Endothelial cell of umbilical vein (primary cell): ENCODE results near the gene PCID2. TPM values are rescaled to one million over a fixed set of nuclear protein-coding genes. Genes with fewer than 3 reads are reported as not detected.

Experiments
- BruUV-seq: library from RNA; stranded (reverse); fragments of 400-500 nt; replicated peaks from 2 replicates; lab custom pipeline; 2021; lab: Mats Ljungman, UMichigan
- CTCF ChIA-PET: fragments of 300-600, 350-600 bp; sonication (Branson Sonifier 250); formaldehyde crosslinking; loops from one replicate; lab custom pipeline; 2021; ENCODE audit warnings: antibody characterized with exemption, inconsistent platforms; lab: Charles Lee
- POLR2A ChIA-PET: fragments of 300-600, 350-600 bp; sonication (Branson Sonifier 250); formaldehyde crosslinking; loops from one replicate; lab custom pipeline; 2021; ENCODE audit warnings: antibody characterized with exemption, inconsistent platforms; lab: Charles Lee
- DNase-seq: peaks from one replicate; pipeline ENCODE4 v3.0.0-alpha.2; 2011; ENCODE audit warnings: low read depth, low spot score
- FAIRE-seq: peaks from 2 replicates; lab custom pipeline; 2011; peaks lifted over from hg19 to GRCh38; lab: Jason Lieb, UNC
- H2AFZ ChIP-seq: 2 replicates; pipeline ENCODE4 v1.6.0; 2012; ENCODE audit warnings: low read depth, low read length, control low read depth, inconsistent platforms
- H3K27ac ChIP-seq: 2 replicates; pipeline ENCODE4 v1.5.1; 2011; ENCODE audit warnings: low read depth, mild to moderate bottlenecking, control low read depth, low read length, moderate library complexity; ENCODE audit not compliant: insufficient read depth
- H3K27me3 ChIP-seq, 2 experiments: 2 replicates each; pipeline versions ENCODE4 v1.6.0 to v1.6.1; 2011; ENCODE audit warnings: low read length in 2 of 2, mixed read lengths in 1 of 2; ENCODE audit not compliant: control insufficient read depth in 2 of 2, insufficient read depth in 2 of 2
- H3K36me3 ChIP-seq, 2 experiments: 2 replicates in 1 of 2; 3 replicates in 1 of 2; pipeline ENCODE4 v1.5.1; 2011; ENCODE audit warnings: low read length in 2 of 2, mild to moderate bottlenecking in 1 of 2, moderate library complexity in 1 of 2; ENCODE audit not compliant: control insufficient read depth in 2 of 2, insufficient read depth in 2 of 2; ENCODE audit errors: extremely low read depth in 1 of 2
- H3K4me1 ChIP-seq: 3 replicates; pipeline ENCODE4 v1.5.1; 2011; ENCODE audit warnings: mild to moderate bottlenecking, low read length; ENCODE audit not compliant: control insufficient read depth, insufficient read depth; ENCODE audit errors: extremely low read depth
- H3K4me2 ChIP-seq: 2 replicates; pipeline ENCODE4 v1.6.1; 2011; ENCODE audit warnings: low read length, control low read depth, mixed read lengths; ENCODE audit not compliant: insufficient read depth
- H3K4me3 ChIP-seq, 3 experiments: fragments of 200-600 bp in 1 of 3; sonication (generic), shearing (Covaris generic) in 1 of 3; replicated peaks in 1 of 3; 2 replicates each; pipeline ENCODE4 v1.5.1; 2011 to 2016; ENCODE audit warnings: control low read depth in 3 of 3, low read length in 3 of 3, mild to moderate bottlenecking in 2 of 3, inconsistent platforms in 1 of 3, low read depth in 1 of 3, moderate library complexity in 1 of 3; ENCODE audit not compliant: insufficient read depth in 1 of 3
- H3K79me2 ChIP-seq: 2 replicates; pipeline ENCODE4 v1.6.0; 2012; ENCODE audit warnings: low read length, inconsistent platforms; ENCODE audit not compliant: control insufficient read depth, insufficient read depth
- H3K9ac ChIP-seq: replicated peaks from 2 replicates; pipeline ENCODE3; 2011; ENCODE audit warnings: low read length, control low read depth; ENCODE audit not compliant: insufficient read depth; ENCODE audit errors: extremely low read depth
- H3K9me1 ChIP-seq: replicated peaks from 3 replicates; pipeline ENCODE4 v1.6.0; 2011; ENCODE audit warnings: mild to moderate bottlenecking, low read length; ENCODE audit not compliant: control insufficient read depth, insufficient read depth; ENCODE audit errors: extremely low read depth
- H3K9me3 ChIP-seq: replicated peaks from 2 replicates; pipeline ENCODE4 v1.5.1; 2012; ENCODE audit warnings: low read length, inconsistent platforms; ENCODE audit not compliant: control insufficient read depth, insufficient read depth
- H4K20me1 ChIP-seq: replicated peaks from 2 replicates; pipeline ENCODE3; 2011; ENCODE audit warnings: mild to moderate bottlenecking, low read length; ENCODE audit not compliant: control insufficient read depth, insufficient read depth; ENCODE audit errors: extremely low read depth
- CTCF ChIP-seq, 2 donors: IDR thresholded peaks; 1 replicate in 1 of 2; 2 replicates in 1 of 2; pipeline ENCODE4 v1.5.1; 2011; ENCODE audit warnings: low read length in 2 of 2, mild to moderate bottlenecking in 2 of 2, moderate library complexity in 2 of 2, control low read depth in 1 of 2, inconsistent platforms in 1 of 2, low read depth in 1 of 2; ENCODE audit not compliant: insufficient read depth in 1 of 2; ENCODE audit errors: extremely low read depth in 1 of 2
- GATA2 ChIP-seq: IDR thresholded peaks from 2 replicates; pipeline ENCODE4 v1.7.0; 2011; ENCODE audit warnings: low read depth, mild to moderate bottlenecking, moderate library complexity, mixed read lengths, low read length; ENCODE audit not compliant: insufficient read length, insufficient read depth
- JUN ChIP-seq: IDR thresholded peaks from 2 replicates; pipeline ENCODE4 v1.6.1; 2011; ENCODE audit warnings: borderline replicate concordance, low read depth; ENCODE audit not compliant: insufficient read length, insufficient read depth
- MAX ChIP-seq: IDR thresholded peaks from 2 replicates; pipeline ENCODE4 v1.6.1; 2011; ENCODE audit not compliant: insufficient read depth, insufficient read length
- POLR2A ChIP-seq: IDR thresholded peaks from 2 replicates; pipeline ENCODE4 v1.6.1; 2012; ENCODE audit warnings: low read depth, mild to moderate bottlenecking, control low read depth, low read length
- POLR2AphosphoS5 ChIP-seq: IDR thresholded peaks from 2 replicates; pipeline ENCODE4 v1.6.1; 2012; ENCODE audit warnings: low read depth, mild to moderate bottlenecking, control low read depth, low read length, moderate library complexity; ENCODE audit not compliant: insufficient read depth
- dilution Hi-C: fragments of 300-500 bp; cut with MboI; formaldehyde crosslinking; loops from one replicate; pipeline ENCODE4 v1.15.0; 2019; ENCODE audit warnings: low sequenced_read_pairs; ENCODE audit not compliant: extremely low pct_ligation_motif_present
- intact Hi-C: fragments of 100-400 bp; cut with micrococcal nuclease; formaldehyde crosslinking; loops from one replicate; pipeline ENCODE4 v1.10.0; 2022
- polyA plus RNA-seq, 4 experiments: library from polyadenylated mRNA; depleted of rRNA in 3 of 4; stranded (reverse) in 3 of 4; unstranded in 1 of 4; fragments of >200 nt; gene quantifications; 2 replicates each; pipeline versions ENCODE4 v1.2.1 to v1.2.3, GENCODE V29; 2011 to 2012; ENCODE audit warnings: missing spikeins in 1 of 4
- total RNA-seq: library from RNA; stranded (reverse); gene quantifications from 2 replicates; pipeline ENCODE4 v1.2.3, GENCODE V29; 2021

The PCID2 gene
- total and polyA plus RNA-seq, 2 donors (not counting 3 experiments of a cell fraction or from before 2014, with no cell fraction given), result 52.1 to 55.6 TPM

GRCh38 chr13:113239357-113239756, 30.9 kb upstream of the PCID2 start:
- FAIRE-seq (no peak), DNase-seq (no peak)
- ChIA-PET CTCF (interaction anchor here (1.1 kb wide), 1 partner anchor 11 kb away, joined by 5 read pairs; no protein-coding TSS in a partner anchor), POLR2A (no interaction called here)
- H3K9ac ChIP-seq, result no peak overlapping the region
- no peak overlapping the region for H2AFZ ChIP-seq
- no peaks in the 10 kb centered on the region for H3K27me3 ChIP-seq
- BruUV-seq, result no TSS peak
- H3K4me1 ChIP-seq, result no peaks in the 10 kb centered on the region
- H3K4me2 ChIP-seq, result no peak overlapping the region
- H3K79me2 ChIP-seq, result no peaks in the 10 kb centered on the region
- H3K9me1 ChIP-seq, result no peaks in the 10 kb centered on the region
- peaks cover 12 to 13% of the 10 kb centered on the region in 2 experiments for H3K36me3 ChIP-seq
- H4K20me1 ChIP-seq, result no peaks in the 10 kb centered on the region
- dilution Hi-C loops (no loop called here), intact Hi-C loops (no loop called here)
- no peaks in the 10 kb centered on the region for H3K9me3 ChIP-seq
- no peak for TF ChIP-seq CTCF (IDR thresholded peaks at IDR 0.05; ENCODE audit: extremely low read depth in 1 of 2, insufficient read depth in 1 of 2, low read depth in 1 of 2, low read length in 2 of 2)
- no peak for TF ChIP-seq POLR2A
- TF ChIP-seq GATA2, result no peak
- TF ChIP-seq MAX, result no peak
- TF ChIP-seq POLR2AphosphoS5, result no peak
- H3K27ac ChIP-seq, result no peak overlapping the region
- no peak overlapping the region for H3K4me3 ChIP-seq

GRCh38 chr13:113238536-113238935, 30.1 kb upstream of the PCID2 start:
- Histone ChIP-seq H3K36me3 (peaks cover 10% of the 10 kb centered on the region in 2 experiments), H3K4me2 (no peak overlapping the region), H3K27me3 (no peaks in the 10 kb centered on the region), H3K9me1 (no peaks in the 10 kb centered on the region), H3K9me3 (no peaks in the 10 kb centered on the region), H3K27ac (no peak overlapping the region), H3K4me1 (no peaks in the 10 kb centered on the region), H4K20me1 (no peaks in the 10 kb centered on the region), H3K4me3 (no peak overlapping the region), H2AFZ (no peak overlapping the region), H3K79me2 (no peaks in the 10 kb centered on the region), H3K9ac (no peak overlapping the region)
- BruUV-seq, result no TSS peak
- POLR2A ChIA-PET, result no interaction called here
- intact Hi-C loops (no loop called here), dilution Hi-C loops (no loop called here)
- TF ChIP-seq CTCF (IDR thresholded peaks at IDR 0.05; ENCODE audit: extremely low read depth in 1 of 2, insufficient read depth in 1 of 2, low read depth in 1 of 2, low read length in 2 of 2) (peak in 1 of 2 donors; percentile 7), JUN (no peak)
- CTCF ChIA-PET, result interaction anchor here (0.8 to 1.7 kb wide), 5 partner anchors 10 to 296 kb away, joined by 3 to 17 read pairs (median 5); no protein-coding TSS in a partner anchor
- DNase-seq (no peak), FAIRE-seq (no peak)
